ENCODE measurements around the gene STAU1.

DNA sequence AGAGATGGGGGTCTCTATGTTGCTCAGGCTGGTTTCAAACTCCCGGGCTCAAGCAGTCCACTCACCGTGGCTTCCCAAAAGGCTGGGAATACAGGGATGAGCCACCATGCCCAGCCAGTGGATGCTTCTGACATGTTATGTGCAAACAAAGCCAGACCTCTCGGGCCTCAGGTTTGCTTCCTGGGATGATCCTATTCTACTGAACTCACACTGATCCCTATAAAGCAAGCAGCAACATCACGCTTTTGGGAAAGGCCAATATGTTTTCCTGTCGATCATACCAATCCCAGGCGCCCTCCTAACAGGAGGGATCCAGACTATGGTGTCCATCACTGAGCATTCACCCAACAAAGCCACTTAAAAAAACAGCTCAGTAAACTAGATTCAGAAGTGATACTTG, 81.8 kb downstream of the STAU1 start:
- TF ChIP-seq, protein P1, sequence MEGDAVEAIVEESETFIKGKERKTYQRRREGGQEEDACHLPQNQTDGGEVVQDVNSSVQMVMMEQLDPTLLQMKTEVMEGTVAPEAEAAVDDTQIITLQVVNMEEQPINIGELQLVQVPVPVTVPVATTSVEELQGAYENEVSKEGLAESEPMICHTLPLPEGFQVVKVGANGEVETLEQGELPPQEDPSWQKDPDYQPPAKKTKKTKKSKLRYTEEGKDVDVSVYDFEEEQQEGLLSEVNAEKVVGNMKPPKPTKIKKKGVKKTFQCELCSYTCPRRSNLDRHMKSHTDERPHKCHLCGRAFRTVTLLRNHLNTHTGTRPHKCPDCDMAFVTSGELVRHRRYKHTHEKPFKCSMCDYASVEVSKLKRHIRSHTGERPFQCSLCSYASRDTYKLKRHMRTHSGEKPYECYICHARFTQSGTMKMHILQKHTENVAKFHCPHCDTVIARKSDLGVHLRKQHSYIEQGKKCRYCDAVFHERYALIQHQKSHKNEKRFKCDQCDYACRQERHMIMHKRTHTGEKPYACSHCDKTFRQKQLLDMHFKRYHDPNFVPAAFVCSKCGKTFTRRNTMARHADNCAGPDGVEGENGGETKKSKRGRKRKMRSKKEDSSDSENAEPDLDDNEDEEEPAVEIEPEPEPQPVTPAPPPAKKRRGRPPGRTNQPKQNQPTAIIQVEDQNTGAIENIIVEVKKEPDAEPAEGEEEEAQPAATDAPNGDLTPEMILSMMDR (IDR thresholded peaks at IDR 0.05): no peak
- no peak for TF ChIP-seq POLR2A (IDR thresholded peaks at IDR 0.05)
